Measurements from ENCODE around the gene MCM5.

- TF ChIP-seq, protein P1, sequence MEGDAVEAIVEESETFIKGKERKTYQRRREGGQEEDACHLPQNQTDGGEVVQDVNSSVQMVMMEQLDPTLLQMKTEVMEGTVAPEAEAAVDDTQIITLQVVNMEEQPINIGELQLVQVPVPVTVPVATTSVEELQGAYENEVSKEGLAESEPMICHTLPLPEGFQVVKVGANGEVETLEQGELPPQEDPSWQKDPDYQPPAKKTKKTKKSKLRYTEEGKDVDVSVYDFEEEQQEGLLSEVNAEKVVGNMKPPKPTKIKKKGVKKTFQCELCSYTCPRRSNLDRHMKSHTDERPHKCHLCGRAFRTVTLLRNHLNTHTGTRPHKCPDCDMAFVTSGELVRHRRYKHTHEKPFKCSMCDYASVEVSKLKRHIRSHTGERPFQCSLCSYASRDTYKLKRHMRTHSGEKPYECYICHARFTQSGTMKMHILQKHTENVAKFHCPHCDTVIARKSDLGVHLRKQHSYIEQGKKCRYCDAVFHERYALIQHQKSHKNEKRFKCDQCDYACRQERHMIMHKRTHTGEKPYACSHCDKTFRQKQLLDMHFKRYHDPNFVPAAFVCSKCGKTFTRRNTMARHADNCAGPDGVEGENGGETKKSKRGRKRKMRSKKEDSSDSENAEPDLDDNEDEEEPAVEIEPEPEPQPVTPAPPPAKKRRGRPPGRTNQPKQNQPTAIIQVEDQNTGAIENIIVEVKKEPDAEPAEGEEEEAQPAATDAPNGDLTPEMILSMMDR (conservative IDR thresholded peaks at IDR 0.05; ENCODE audit: low read depth, low read length) = no peak
- no peak for TF ChIP-seq EZH2 (IDR thresholded peaks at IDR 0.05; ENCODE audit: low read length, unreplicated experiment)
Observed at GRCh38 chr22:35437049-35437448, 37.1 kb downstream of the MCM5 start.

Measured in PC-3 (cell line).